HG02973 (cell line): ENCODE results near the gene PCDHGB5.

Source experiments
- ATAC-seq: cut with Tn5 transposase; IDR thresholded peaks from one replicate; pipeline ENCODE4 v1.9.1; 2021; ENCODE audit warnings: moderate library complexity; ENCODE audit not compliant: unreplicated experiment

Gene PCDHGB5

GRCh38 chr5:141439411-141440141, 41.8 kb downstream of the PCDHGB5 start:
- ATAC-seq, result no peak

DNA sequence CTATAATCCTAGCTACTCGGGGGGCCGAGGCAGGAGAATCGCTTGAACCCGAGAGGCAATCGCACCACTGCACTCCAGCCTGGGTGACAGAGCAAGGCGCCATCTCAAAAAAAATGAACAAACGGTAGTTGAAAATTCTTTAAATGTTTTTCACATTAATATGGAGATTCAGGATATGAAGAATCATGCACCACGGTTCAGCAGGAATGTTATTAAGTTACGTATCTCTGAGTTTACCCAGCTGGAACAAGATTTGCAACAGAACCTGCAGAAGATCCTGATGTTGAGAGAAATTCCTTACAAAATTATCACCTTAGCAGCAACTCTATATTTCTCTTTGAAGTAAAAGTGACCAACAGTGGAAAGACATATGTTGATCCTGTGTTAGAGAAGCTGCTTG, 42.6 kb downstream of the PCDHGB5 start:
- no peak for ATAC-seq

GRCh38 chr5:141441571-141442170, 43.9 kb downstream of the PCDHGB5 start:
- no peak for ATAC-seq
